GM21576 (cell line): ENCODE data around the gene CACNG6.

Source experiments
- ATAC-seq: cut with Tn5 transposase; IDR thresholded peaks from one replicate; pipeline ENCODE4 v1.9.1; 2021; ENCODE audit warnings: mild to moderate bottlenecking, moderate library complexity; ENCODE audit not compliant: unreplicated experiment

CACNG6 gene

GRCh38 chr19:54041969-54042606, 50.7 kb downstream of the CACNG6 start:
- no peak for ATAC-seq

DNA sequence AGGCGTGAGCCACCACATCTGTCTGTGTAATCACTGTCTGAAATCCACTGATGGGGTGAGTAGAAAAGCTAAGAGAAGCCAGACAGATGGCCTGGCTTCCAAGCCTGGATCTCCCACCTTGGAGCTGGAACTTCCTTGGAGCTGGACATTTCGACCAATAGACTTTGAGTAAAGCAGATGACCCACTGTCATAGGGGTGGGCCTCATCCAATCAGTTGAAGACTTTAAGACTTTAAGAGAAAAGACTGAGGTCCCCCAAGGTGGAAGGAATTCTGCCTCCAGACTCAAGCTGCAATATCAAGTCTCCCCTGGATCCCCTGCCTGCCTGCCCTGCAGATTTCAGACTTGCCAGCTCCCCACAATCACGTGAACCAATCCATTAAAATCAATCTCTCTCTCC, 51.6 kb downstream of the CACNG6 start:
- no peak for ATAC-seq

GRCh38 chr19:54045771-54046170, 54.3 kb downstream of the CACNG6 start:
- ATAC-seq: no peak

DNA sequence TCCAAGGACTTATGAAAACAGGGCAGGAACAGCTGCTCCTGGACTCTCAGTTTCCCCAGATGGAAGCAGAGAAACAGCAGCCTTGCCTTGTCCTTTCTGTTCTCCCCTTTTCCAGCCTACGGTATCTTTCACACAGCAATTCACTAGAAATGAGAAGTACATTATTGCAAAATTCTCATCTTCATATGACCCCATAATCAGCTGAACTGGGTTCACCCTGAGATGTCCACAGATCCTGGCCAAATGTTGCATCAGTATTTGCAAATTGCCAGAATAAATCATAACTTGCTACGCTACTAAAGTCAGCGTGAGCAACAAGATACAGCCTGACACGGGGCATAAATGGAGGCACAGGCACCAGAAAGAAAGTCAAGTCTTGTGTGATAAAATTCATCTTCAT, 56.2 kb downstream of the CACNG6 start:
- no peak for ATAC-seq
